Endothelial cell of umbilical vein (primary cell): ENCODE results near the gene CYREN.
"Not testable (repeated sequence)": the region's sequence is repeated elsewhere in the genome, so short reads cannot be mapped to it uniquely, and the experiment has no call there.

ENCODE experiments used
- EZH2 ChIP-seq: IDR thresholded peaks from 2 replicates; pipeline ENCODE4 v1.6.1; 2012; ENCODE audit warnings: borderline replicate concordance, low read depth, mild to moderate bottlenecking, moderate library complexity, low read length, inconsistent platforms; ENCODE audit not compliant: severe bottlenecking
- JUN ChIP-seq: IDR thresholded peaks from 2 replicates; pipeline ENCODE4 v1.6.1; 2011; ENCODE audit warnings: borderline replicate concordance, low read depth; ENCODE audit not compliant: insufficient read length, insufficient read depth
- POLR2A ChIP-seq: IDR thresholded peaks from 2 replicates; pipeline ENCODE4 v1.6.1; 2012; ENCODE audit warnings: low read depth, mild to moderate bottlenecking, control low read depth, low read length
- POLR2AphosphoS5 ChIP-seq: IDR thresholded peaks from 2 replicates; pipeline ENCODE4 v1.6.1; 2012; ENCODE audit warnings: low read depth, mild to moderate bottlenecking, control low read depth, low read length, moderate library complexity; ENCODE audit not compliant: insufficient read depth
- TF ChIP-seq, protein P1 (sequence below), 2 donors: IDR thresholded peaks; 1 replicate in 1 of 2; 2 replicates in 1 of 2; pipeline ENCODE4 v1.5.1; 2011; ENCODE audit warnings: low read length in 2 of 2, mild to moderate bottlenecking in 2 of 2, moderate library complexity in 2 of 2, control low read depth in 1 of 2, inconsistent platforms in 1 of 2, low read depth in 1 of 2; ENCODE audit not compliant: insufficient read depth in 1 of 2; ENCODE audit errors: extremely low read depth in 1 of 2
- TF ChIP-seq, protein P2 (sequence below): IDR thresholded peaks from 2 replicates; pipeline ENCODE4 v1.6.1; 2011; ENCODE audit not compliant: insufficient read depth, insufficient read length

DNA sequence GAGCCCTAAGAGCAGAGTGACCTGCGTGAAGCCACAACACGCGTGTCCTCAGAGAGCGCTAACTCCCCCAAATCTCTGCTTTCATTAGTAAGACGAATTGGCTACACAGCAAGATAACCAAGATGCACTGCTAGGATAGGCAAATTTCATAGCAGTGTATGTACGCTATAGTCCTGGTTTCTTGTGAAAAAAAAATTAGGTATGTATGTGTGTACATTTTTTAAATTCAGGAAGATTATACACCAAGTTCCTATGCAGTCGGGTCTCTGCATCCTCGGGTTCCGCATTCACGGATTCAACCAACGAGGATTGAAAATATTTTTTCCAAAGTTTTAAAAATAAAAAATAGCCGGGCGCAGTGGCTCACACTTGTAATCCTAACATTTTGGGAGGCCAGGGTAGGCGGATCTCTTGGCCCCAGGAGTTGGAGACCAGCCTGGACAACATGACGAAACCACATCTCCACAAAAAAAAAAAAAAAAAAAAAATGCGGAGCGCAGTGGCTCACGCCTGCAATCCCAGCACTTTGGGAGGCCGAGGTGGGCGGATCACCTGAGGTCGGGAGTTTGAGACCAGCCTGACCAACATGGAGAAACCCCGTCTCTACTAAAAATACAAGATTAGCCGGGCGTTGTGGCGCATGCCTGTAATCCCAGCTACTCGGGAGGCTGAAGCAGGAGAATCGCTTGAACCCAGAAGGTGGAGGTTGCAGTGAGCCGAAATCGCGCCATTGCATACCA lies 41.6 kb upstream of the CYREN start:
- TF ChIP-seq EZH2, POLR2AphosphoS5, POLR2A, JUN: not testable (repeated sequence)
- TF ChIP-seq, protein P1, sequence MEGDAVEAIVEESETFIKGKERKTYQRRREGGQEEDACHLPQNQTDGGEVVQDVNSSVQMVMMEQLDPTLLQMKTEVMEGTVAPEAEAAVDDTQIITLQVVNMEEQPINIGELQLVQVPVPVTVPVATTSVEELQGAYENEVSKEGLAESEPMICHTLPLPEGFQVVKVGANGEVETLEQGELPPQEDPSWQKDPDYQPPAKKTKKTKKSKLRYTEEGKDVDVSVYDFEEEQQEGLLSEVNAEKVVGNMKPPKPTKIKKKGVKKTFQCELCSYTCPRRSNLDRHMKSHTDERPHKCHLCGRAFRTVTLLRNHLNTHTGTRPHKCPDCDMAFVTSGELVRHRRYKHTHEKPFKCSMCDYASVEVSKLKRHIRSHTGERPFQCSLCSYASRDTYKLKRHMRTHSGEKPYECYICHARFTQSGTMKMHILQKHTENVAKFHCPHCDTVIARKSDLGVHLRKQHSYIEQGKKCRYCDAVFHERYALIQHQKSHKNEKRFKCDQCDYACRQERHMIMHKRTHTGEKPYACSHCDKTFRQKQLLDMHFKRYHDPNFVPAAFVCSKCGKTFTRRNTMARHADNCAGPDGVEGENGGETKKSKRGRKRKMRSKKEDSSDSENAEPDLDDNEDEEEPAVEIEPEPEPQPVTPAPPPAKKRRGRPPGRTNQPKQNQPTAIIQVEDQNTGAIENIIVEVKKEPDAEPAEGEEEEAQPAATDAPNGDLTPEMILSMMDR (IDR thresholded peaks at IDR 0.05; ENCODE audit: extremely low read depth in 1 of 2, insufficient read depth in 1 of 2, low read depth in 1 of 2, low read length in 2 of 2) = not testable (repeated sequence)
- TF ChIP-seq, protein P2, sequence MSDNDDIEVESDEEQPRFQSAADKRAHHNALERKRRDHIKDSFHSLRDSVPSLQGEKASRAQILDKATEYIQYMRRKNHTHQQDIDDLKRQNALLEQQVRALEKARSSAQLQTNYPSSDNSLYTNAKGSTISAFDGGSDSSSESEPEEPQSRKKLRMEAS = not testable (repeated sequence)
